Retinal pigment epithelial cell (primary cell): Measurements from ENCODE around the gene DIAPH1.
"Not testable (repeated sequence)": the region's sequence is repeated elsewhere in the genome, so short reads cannot be mapped to it uniquely, and the experiment has no call there.

Experiments
- DNase-seq: peaks from one replicate; pipeline ENCODE4 v3.0.0-alpha.2; 2010; ENCODE audit warnings: low read depth
- H3K4me3 ChIP-seq: 2 replicates; pipeline ENCODE4 v1.5.1; 2011; ENCODE audit warnings: mild to moderate bottlenecking, low read length, control low read depth, moderate library complexity
- TF ChIP-seq, protein P1 (sequence below): conservative IDR thresholded peaks from 2 replicates; pipeline ENCODE4 v1.5.1; 2011; ENCODE audit warnings: low read depth, low read length, control low read depth, inconsistent platforms

The DIAPH1 gene

DNA sequence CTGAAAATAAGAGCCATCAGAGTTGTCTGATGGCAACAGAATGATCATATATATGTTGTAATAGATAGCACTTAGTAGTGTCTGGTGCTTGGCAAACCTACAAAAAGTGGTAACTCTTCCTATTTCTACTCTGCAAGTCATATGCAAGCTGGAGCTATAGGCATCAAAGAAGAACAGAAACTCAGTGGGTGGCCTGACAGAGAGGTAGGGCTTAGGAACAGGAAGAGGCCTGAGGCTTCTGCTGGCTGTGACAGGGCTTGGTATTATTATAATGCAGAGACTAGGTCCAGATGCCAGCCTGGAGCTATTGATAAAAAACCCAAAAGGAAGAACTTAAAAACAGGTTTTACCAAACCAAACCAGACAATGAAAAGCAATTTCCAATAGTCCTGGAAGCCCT, 4.4 kb upstream of the DIAPH1 start:
- H3K4me3 ChIP-seq: no peak overlapping the region
- DNase-seq: no peak
- TF ChIP-seq, protein P1, sequence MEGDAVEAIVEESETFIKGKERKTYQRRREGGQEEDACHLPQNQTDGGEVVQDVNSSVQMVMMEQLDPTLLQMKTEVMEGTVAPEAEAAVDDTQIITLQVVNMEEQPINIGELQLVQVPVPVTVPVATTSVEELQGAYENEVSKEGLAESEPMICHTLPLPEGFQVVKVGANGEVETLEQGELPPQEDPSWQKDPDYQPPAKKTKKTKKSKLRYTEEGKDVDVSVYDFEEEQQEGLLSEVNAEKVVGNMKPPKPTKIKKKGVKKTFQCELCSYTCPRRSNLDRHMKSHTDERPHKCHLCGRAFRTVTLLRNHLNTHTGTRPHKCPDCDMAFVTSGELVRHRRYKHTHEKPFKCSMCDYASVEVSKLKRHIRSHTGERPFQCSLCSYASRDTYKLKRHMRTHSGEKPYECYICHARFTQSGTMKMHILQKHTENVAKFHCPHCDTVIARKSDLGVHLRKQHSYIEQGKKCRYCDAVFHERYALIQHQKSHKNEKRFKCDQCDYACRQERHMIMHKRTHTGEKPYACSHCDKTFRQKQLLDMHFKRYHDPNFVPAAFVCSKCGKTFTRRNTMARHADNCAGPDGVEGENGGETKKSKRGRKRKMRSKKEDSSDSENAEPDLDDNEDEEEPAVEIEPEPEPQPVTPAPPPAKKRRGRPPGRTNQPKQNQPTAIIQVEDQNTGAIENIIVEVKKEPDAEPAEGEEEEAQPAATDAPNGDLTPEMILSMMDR: no peak

DNA sequence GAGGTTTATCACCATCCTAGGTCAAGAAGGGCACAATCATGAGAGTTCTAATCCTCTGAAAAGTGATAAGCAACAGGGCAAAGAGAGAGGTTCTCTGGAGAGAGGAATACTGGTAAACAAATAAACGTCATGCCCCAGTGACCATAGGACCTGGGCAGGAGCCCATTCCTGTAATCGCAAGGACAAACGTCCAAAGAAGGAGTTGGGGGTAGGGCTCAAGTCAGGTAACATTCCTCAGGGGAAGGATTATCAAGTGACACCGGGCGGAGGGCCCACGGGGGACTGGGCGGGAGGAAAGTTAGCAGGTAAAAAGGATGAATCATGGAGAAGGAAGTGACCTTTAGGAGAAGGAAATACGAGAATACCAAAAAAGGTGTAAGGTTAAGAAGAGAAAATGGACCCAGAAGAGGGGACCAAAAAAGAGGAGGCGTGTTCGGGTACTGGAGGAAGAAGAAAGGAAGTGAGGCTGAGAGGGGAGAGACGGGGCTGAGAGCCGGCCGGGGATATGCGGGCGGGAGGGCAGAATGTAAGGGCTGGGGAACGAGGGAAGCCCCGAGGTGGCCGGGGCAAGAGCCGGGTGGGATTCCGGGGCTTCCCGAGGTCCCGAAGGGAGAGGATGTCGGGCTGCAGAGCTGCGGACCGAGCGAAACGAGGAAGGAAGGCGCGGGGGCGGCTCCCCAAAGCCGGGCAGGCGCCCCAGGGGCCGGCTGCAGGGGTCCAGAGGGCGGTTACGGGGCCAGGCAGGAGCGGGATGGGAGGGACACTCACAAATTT, 583 bp downstream of the DIAPH1 start:
- TF ChIP-seq, protein P1: no peak
- peak overlapping the region; percentile 79 for H3K4me3 ChIP-seq
- DNase-seq: no peak

DNA sequence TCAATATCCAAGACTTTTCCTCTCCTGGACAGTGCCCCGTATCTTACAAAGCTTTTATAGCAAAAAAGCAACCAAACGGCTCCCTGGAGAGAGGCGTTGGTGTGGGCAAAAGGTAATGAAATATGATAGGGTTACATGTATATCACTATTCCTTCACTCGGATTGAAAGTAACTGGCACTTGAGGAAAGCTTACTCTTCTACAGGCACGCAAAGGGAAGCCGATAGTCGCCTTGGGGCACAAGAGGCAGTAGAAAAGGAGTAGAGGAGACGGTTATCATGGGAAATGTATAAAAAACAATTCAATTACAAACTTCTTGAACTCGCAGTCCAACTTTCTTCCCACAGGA, 1.1 kb downstream of the DIAPH1 start:
- TF ChIP-seq, protein P1: no peak
- H3K4me3 ChIP-seq: peak overlapping the region; percentile 79
- DNase-seq: no peak

DNA sequence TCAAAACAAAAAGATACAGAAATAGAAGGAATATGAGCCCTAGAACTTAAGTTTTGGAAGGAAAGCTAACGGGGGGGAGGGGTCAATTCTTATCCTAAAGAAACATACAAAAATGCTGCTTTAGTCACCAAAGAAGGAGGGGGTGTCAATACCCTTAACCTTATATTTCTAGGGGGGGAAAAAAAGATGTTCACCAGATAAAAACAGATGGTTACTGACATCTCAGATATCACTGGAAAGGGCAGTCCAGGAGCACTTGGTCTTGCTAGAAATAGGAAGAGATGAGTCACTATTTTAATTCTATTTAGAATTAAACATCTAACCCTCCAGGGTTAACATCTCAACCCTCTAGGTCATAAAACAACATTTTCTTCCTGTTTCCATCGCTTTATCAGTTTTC, 1.7 kb downstream of the DIAPH1 start:
- no peak for DNase-seq
- TF ChIP-seq, protein P1: no peak
- H3K4me3 ChIP-seq: peak overlapping the region; percentile 79

DNA sequence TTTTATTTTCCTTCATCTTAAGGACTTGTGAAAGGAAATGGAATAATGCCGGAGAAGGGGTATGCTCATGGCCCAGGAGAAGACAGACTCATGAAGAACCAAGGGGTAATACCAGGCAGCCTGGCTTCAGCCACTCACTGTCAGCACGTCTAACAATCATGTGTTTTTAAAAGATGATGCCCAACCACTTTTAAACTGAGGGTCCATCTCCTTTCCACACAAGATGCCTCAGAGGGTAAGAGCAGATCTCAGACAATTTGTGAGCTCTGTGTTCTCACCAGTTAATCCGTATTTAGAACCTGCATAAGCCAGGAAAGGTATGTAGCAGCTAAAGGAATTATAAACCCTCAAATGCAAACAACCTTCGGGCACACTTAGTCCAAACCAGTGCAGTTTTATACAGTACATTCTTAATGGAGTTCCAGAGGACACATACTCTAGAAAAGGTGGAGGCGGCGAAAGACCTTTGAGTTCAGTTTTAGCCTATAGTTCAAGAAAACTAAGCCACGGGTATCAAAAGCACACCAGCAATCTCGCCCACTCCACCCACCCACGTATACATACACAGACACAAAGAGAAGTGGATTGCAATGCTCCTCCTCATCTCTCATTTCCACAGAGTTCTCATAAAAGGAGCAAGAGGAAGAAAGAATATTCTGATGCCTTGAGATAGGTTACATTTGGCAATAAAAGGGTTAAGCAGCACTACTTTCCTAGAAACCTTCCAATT, 2.6 kb downstream of the DIAPH1 start:
- no peak for DNase-seq
- TF ChIP-seq, protein P1: no peak

DNA sequence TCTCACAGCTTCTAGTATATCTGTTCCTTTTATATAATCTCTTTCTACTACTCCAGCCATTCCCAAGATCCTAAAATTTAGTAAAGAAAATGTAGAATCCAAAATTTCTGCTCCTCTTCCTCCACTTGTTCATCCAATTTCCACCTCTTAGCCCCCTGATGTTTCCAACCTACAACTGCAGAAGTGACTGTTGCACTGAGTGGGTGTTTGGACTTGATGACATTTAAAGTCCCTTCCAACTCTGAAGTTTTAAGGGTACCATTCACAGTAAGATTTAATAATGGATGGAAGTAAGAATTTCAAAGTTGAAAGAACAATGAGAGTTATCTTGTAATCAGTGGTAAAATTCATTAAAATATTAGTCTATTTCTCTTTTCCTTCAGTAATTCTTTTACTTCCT, 5.5 kb downstream of the DIAPH1 start:
- TF ChIP-seq, protein P1: no peak
- no peak overlapping the region for H3K4me3 ChIP-seq
- no peak for DNase-seq

More for the DNA sequence above, 2.6 kb downstream of the DIAPH1 start:
- no peak overlapping the region for H3K4me3 ChIP-seq

DNA sequence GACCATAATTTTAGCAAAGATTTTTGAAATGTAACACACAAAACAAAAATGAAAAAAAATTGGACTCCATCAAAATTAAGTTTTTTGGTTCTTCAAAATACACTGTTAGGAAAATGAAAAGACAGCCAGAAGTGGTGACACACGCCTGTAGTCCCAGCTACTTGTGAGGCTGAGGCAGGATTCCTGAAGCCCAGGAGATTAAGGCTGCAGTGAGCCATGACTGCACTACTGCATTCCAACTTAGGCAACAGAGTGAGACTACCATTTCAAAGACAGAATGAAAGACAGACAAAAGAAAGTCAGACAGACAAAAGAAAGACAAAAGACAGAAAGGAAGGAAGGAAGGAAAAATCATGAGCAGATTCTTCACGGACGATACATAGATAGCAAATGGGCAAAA, 7.5 kb downstream of the DIAPH1 start:
- TF ChIP-seq, protein P1: no peak
- H3K4me3 ChIP-seq: no peak overlapping the region
- DNase-seq: no peak

DNA sequence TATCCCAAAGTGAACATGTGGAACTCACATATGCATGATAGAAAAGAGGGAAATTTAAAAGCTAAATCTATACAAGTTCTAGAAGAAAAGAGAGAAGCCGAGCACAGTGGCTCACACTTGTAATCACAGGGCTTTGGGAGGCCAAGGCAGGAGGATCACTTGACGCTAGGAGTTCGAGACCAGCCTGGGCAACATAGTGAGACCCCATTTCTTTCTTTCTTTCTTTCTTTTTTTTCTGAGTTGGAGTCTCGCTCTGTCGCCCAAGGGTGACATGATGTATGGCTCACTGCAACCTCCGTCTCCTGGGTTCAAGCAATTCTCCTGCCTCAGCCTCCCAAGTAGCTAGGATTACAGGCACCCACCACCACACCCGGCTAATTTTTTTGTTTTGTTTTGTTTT, 8.9 kb downstream of the DIAPH1 start:
- H3K4me3 ChIP-seq, DNase-seq: not testable (repeated sequence)
